HepG2 (cell line): ENCODE results near the gene EMC10. TPM values are rescaled to one million over a fixed set of nuclear protein-coding genes. Genes with fewer than 3 reads are reported as not detected.

Experiments used
- ATAC-seq: fragments of 200-7000 bp; cut with Tn5 transposase; 3 replicates; pipeline ENCODE4 v1.9.1; 2020; ENCODE audit warnings: mild to moderate bottlenecking, moderate library complexity
- BruUV-seq: library from RNA; stranded (reverse); fragments of 400-500 nt; replicated peaks from 2 replicates; lab custom pipeline; 2021; lab: Mats Ljungman, UMichigan
- CTCF ChIA-PET: fragments of 300-600 bp; formaldehyde crosslinking; extraction: SDS; loops from one replicate; lab custom pipeline; 2021; ENCODE audit warnings: low total read pairs, inconsistent platforms, low intra/inter-chr PET ratio; lab: Yijun Ruan, JAX
- POLR2A ChIA-PET: fragments of 350-600 bp; sonication (Branson Sonifier 250); formaldehyde crosslinking; loops from one replicate; lab custom pipeline; 2020; ENCODE audit warnings: antibody characterized with exemption, inconsistent platforms; lab: Yijun Ruan, JAX
- DNase-seq: peaks from one replicate; pipeline ENCODE4 v3.0.0-alpha.2; 2015; ENCODE audit warnings: low spot score
- FAIRE-seq: peaks from 3 replicates; lab custom pipeline; 2011; peaks lifted over from hg19 to GRCh38; lab: Jason Lieb, UNC
- H2AFZ ChIP-seq: one replicate; pipeline ENCODE4 v1.6.1; 2011; ENCODE audit warnings: low read length, inconsistent platforms
- H3K27ac ChIP-seq: fragments of 300-600 bp; 3 replicates; pipeline ENCODE4 v1.8.0; 2011; ENCODE audit warnings: mixed run types, mild to moderate bottlenecking, mixed read lengths, low read length, inconsistent platforms; ENCODE audit not compliant: insufficient read depth; ENCODE audit errors: extremely low read length
- H3K27me3 ChIP-seq, 2 experiments: fragments of 200-600 bp in 1 of 2; 2 replicates in 1 of 2; 3 replicates in 1 of 2; pipeline versions ENCODE4 v1.6.0 to v1.8.0; 2011; ENCODE audit warnings: low read length in 2 of 2, mild to moderate bottlenecking in 2 of 2, moderate library complexity in 2 of 2, inconsistent platforms in 1 of 2; ENCODE audit not compliant: insufficient read depth in 2 of 2, control insufficient read depth in 1 of 2
- H3K36me3 ChIP-seq, 2 experiments: fragments of 200-600 bp in 1 of 2; replicated peaks in 1 of 2; 2 replicates in 1 of 2; 3 replicates in 1 of 2; pipeline versions ENCODE4 v1.5.1 to v1.8.0; 2011; ENCODE audit warnings: low read length in 2 of 2, inconsistent platforms in 1 of 2; ENCODE audit not compliant: insufficient read depth in 2 of 2, control insufficient read depth in 1 of 2
- H3K4me1 ChIP-seq: 2 replicates; pipeline ENCODE4 v1.5.1; 2012; ENCODE audit warnings: low read length, inconsistent platforms; ENCODE audit not compliant: insufficient read depth
- H3K4me2 ChIP-seq: 2 replicates; pipeline ENCODE4 v1.6.0; 2011; ENCODE audit warnings: low read depth, low read length, inconsistent platforms
- H3K4me3 ChIP-seq, 3 experiments: fragments of 200-600 bp in 1 of 3; sonication (generic), shearing (Covaris generic) in 1 of 3; replicated peaks in 1 of 3; 2 replicates each; pipeline ENCODE4 v1.5.1; 2011 to 2016; ENCODE audit warnings: low read length in 3 of 3, inconsistent platforms in 2 of 3, low read depth in 2 of 3, mild to moderate bottlenecking in 2 of 3, control low read depth in 1 of 3, mixed read lengths in 1 of 3; ENCODE audit not compliant: insufficient read depth in 1 of 3
- H3K79me2 ChIP-seq: one replicate; pipeline ENCODE4 v1.6.1; 2011; ENCODE audit warnings: low read length, inconsistent platforms; ENCODE audit not compliant: insufficient read depth
- H3K9ac ChIP-seq: 2 replicates; pipeline ENCODE4 v1.6.0; 2011; ENCODE audit warnings: mild to moderate bottlenecking, low read depth, low read length, inconsistent platforms; ENCODE audit not compliant: insufficient read depth
- H3K9me3 ChIP-seq: 2 replicates; pipeline ENCODE4 v1.5.1; 2012; ENCODE audit warnings: mild to moderate bottlenecking, low read length
- H4K20me1 ChIP-seq: 2 replicates; pipeline ENCODE4 v1.6.0; 2011; ENCODE audit warnings: inconsistent platforms, mild to moderate bottlenecking, low read length, moderate library complexity; ENCODE audit not compliant: insufficient read depth
- ARID5B ChIP-seq: IDR thresholded peaks from 2 replicates; pipeline ENCODE4 v1.4.0; 2020; ENCODE audit warnings: mild to moderate bottlenecking, missing genetic modification reagents
- MYC ChIP-seq: sonication (generic); formaldehyde crosslinking; IDR thresholded peaks from 2 replicates; pipeline ENCODE4 v1.9.0; 2021; ENCODE audit warnings: missing genetic modification reagents, borderline replicate concordance
- PCBP2 ChIP-seq: fragments of 200-400 bp; formaldehyde crosslinking; optimal IDR thresholded peaks from 2 replicates; pipeline ENCODE3; 2018; ENCODE audit warnings: low read length, low read depth; ENCODE audit not compliant: poor library complexity, severe bottlenecking
- PRPF4 ChIP-seq: fragments of 200-400 bp; formaldehyde crosslinking; IDR thresholded peaks from 2 replicates; pipeline ENCODE4 v1.6.1; 2016; ENCODE audit warnings: low read length, low read depth; ENCODE audit not compliant: poor library complexity, severe bottlenecking
- ZFP36L2 ChIP-seq: sonication (generic); formaldehyde crosslinking; IDR thresholded peaks from 2 replicates; pipeline ENCODE4 v1.4.0; 2020; ENCODE audit warnings: missing genetic modification reagents
- ZNF292 ChIP-seq: sonication (generic); formaldehyde crosslinking; IDR thresholded peaks from 2 replicates; pipeline ENCODE4 v1.8.1; 2022; ENCODE audit warnings: mild to moderate bottlenecking, low read depth, missing genetic modification reagents, borderline replicate concordance
- ZNF335 ChIP-seq: sonication (generic); formaldehyde crosslinking; IDR thresholded peaks from 2 replicates; pipeline ENCODE4 v1.4.0; 2020; ENCODE audit warnings: missing genetic modification reagents
- ZNF343 ChIP-seq: sonication (generic); formaldehyde crosslinking; IDR thresholded peaks from 2 replicates; pipeline ENCODE4 v1.4.0; 2020; ENCODE audit warnings: mild to moderate bottlenecking, missing genetic modification reagents
- ZNF547 ChIP-seq: sonication (generic); formaldehyde crosslinking; IDR thresholded peaks from 2 replicates; pipeline ENCODE4 v1.5.1; 2020; ENCODE audit warnings: mild to moderate bottlenecking, missing genetic modification reagents
- WGBS: methylation state at CpG from one replicate; pipeline ENCODE4 v1.1.6; 2017; ENCODE audit warnings: low lambda C conversion rate; 5-methylcytosine and 5-hydroxymethylcytosine counted together
- in situ Hi-C: cut with HindIII; loops from 2 replicates; pipeline ENCODE4 v1.10.0; 2017; ENCODE audit warnings: low pct_unique_long_range_greater_than_20kb; ENCODE audit not compliant: extremely low pct_ligation_motif_present
- intact Hi-C: fragments of 100-400 bp; cut with micrococcal nuclease; formaldehyde crosslinking; loops from one replicate; pipeline ENCODE4 v1.10.0; 2022; ENCODE audit not compliant: unreplicated experiment
- polyA plus RNA-seq, 8 experiments: library from polyadenylated mRNA; depleted of rRNA in 3 of 8; stranded (reverse) in 7 of 8; unstranded in 1 of 8; fragments of >200 nt; fragmentation: Illumina TruSeq in 4 of 8; extraction: Trizol in 4 of 8; gene quantifications; 2 replicates each; pipeline versions ENCODE4 v1.2.1 to v1.2.3, GENCODE V29; 2011 to 2016; ENCODE audit warnings: low read depth in 4 of 8, missing spikeins in 1 of 8, mixed read lengths in 1 of 8; ENCODE audit not compliant: insufficient read depth in 1 of 8
- total RNA-seq, 5 experiments: library from RNA; depleted of rRNA; stranded (reverse); fragments of >200 nt; fragmentation: Illumina TruSeq; extraction: Trizol; gene quantifications; 2 replicates each; pipeline ENCODE4 v1.2.3, GENCODE V29; 2016; ENCODE audit warnings: low read depth in 1 of 5
- TF ChIP-seq, protein P1 (sequence below): sonication (generic); formaldehyde crosslinking; IDR thresholded peaks from 2 replicates; pipeline ENCODE4 v1.4.0; 2020; ENCODE audit warnings: mild to moderate bottlenecking, missing genetic modification reagents
- TF ChIP-seq, protein P2 (sequence below): sonication (generic); formaldehyde crosslinking; IDR thresholded peaks from 2 replicates; pipeline ENCODE4 v1.4.0; 2020; ENCODE audit warnings: mild to moderate bottlenecking, missing genetic modification reagents

EMC10 gene
- total and polyA plus RNA-seq, 2 of the 13 experiments (the other 11 are each of a cell fraction or from before 2014, with no cell fraction given): not detected

GRCh38 chr19:50492303-50493052 lies 16.2 kb downstream of the EMC10 start:
- Histone ChIP-seq H3K27me3 (peaks cover 6 to 26% of the 10 kb centered on the region in 2 experiments; a peak in 3 of 5 replicates), H3K4me1 (peaks cover 11% of the 10 kb centered on the region), H3K4me2 (no peak overlapping the region), H3K36me3 (no peaks in the 10 kb centered on the region), H3K4me3 (no peak overlapping the region), H3K79me2 (no peaks in the 10 kb centered on the region), H3K9ac (no peak overlapping the region), H2AFZ (no peak overlapping the region), H3K27ac (no peak overlapping the region), H4K20me1 (no peaks in the 10 kb centered on the region), H3K9me3 (no peaks in the 10 kb centered on the region)
- no peak for FAIRE-seq
- no TSS peak for BruUV-seq
- TF ChIP-seq, protein P1, sequence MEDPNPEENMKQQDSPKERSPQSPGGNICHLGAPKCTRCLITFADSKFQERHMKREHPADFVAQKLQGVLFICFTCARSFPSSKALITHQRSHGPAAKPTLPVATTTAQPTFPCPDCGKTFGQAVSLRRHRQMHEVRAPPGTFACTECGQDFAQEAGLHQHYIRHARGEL: no peak
- peak; percentile 66 for TF ChIP-seq PCBP2
- ChIA-PET CTCF (no interaction called here), POLR2A (no interaction called here)
- intact Hi-C loops: no loop called here
- ATAC-seq: no peak; the same call in 2 of the 3 replicates
- in situ Hi-C loops: no loop called here
- no peak for DNase-seq
- WGBS: 14% methylated on average over 11 of the region's 12 CpGs

DNA sequence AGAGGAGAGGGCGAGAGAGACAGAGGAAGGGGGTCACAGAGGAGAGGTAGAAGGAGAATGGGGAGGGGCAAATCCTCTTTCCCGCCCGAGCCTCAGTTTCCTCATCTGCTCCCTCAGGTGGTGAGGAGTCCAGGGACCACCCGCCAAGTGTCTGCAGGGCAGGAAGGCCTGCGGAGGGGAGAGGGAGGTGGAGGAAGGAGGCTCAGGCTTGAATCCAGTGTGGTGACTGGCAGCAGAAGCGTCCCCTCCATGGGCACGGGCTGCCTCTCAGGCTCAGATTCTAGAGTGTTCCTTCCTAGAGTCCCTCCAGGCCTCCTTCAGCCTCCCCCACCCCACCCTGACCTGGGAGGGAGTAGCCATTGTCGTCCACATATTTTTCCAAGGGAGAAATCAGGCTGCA lies 16.9 kb downstream of the EMC10 start:
- Histone ChIP-seq H4K20me1 (no peaks in the 10 kb centered on the region), H3K4me2 (no peak overlapping the region), H3K27ac (no peak overlapping the region), H3K4me3 (no peak overlapping the region), H3K79me2 (no peaks in the 10 kb centered on the region), H3K27me3 (peaks cover 6 to 30% of the 10 kb centered on the region in 2 experiments; a peak in 4 of 5 replicates), H2AFZ (no peak overlapping the region), H3K9me3 (no peaks in the 10 kb centered on the region), H3K36me3 (no peaks in the 10 kb centered on the region), H3K9ac (no peak overlapping the region), H3K4me1 (peaks cover 11% of the 10 kb centered on the region)
- DNase-seq (no peak), FAIRE-seq (no peak), ATAC-seq (no peak)
- intact Hi-C loops (no loop called here), in situ Hi-C loops (no loop called here)
- whole genome bisulfite sequencing: 19% methylated on average over 6 of the region's 8 CpGs
- BruUV-seq: no TSS peak
- POLR2A ChIA-PET: no interaction called here
- CTCF ChIA-PET: no interaction called here
- TF ChIP-seq ZNF343 (CRISPR knock-in tag) (no peak), ZNF292 (CRISPR knock-in tag) (no peak), MYC (CRISPR knock-in tag) (no peak), ARID5B (no peak), ZNF335 (CRISPR knock-in tag) (no peak), ZNF547 (CRISPR knock-in tag) (no peak), ZFP36L2 (CRISPR knock-in tag) (no peak), PRPF4 (no peak)
- TF ChIP-seq, protein P2, sequence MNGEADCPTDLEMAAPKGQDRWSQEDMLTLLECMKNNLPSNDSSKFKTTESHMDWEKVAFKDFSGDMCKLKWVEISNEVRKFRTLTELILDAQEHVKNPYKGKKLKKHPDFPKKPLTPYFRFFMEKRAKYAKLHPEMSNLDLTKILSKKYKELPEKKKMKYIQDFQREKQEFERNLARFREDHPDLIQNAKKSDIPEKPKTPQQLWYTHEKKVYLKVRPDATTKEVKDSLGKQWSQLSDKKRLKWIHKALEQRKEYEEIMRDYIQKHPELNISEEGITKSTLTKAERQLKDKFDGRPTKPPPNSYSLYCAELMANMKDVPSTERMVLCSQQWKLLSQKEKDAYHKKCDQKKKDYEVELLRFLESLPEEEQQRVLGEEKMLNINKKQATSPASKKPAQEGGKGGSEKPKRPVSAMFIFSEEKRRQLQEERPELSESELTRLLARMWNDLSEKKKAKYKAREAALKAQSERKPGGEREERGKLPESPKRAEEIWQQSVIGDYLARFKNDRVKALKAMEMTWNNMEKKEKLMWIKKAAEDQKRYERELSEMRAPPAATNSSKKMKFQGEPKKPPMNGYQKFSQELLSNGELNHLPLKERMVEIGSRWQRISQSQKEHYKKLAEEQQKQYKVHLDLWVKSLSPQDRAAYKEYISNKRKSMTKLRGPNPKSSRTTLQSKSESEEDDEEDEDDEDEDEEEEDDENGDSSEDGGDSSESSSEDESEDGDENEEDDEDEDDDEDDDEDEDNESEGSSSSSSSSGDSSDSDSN (CRISPR knock-in tag): no peak
